ENCODE results near the gene RIPPLY2. TPM values are rescaled to one million over a fixed set of nuclear protein-coding genes. Genes with fewer than 3 reads are reported as not detected.
"Not testable (repeated sequence)": the region's sequence is repeated elsewhere in the genome, so short reads cannot be mapped to it uniquely, and the experiment has no call there.

The RIPPLY2 gene, protein sequence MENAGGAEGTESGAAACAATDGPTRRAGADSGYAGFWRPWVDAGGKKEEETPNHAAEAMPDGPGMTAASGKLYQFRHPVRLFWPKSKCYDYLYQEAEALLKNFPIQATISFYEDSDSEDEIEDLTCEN
- total RNA-seq: not detected

DNA sequence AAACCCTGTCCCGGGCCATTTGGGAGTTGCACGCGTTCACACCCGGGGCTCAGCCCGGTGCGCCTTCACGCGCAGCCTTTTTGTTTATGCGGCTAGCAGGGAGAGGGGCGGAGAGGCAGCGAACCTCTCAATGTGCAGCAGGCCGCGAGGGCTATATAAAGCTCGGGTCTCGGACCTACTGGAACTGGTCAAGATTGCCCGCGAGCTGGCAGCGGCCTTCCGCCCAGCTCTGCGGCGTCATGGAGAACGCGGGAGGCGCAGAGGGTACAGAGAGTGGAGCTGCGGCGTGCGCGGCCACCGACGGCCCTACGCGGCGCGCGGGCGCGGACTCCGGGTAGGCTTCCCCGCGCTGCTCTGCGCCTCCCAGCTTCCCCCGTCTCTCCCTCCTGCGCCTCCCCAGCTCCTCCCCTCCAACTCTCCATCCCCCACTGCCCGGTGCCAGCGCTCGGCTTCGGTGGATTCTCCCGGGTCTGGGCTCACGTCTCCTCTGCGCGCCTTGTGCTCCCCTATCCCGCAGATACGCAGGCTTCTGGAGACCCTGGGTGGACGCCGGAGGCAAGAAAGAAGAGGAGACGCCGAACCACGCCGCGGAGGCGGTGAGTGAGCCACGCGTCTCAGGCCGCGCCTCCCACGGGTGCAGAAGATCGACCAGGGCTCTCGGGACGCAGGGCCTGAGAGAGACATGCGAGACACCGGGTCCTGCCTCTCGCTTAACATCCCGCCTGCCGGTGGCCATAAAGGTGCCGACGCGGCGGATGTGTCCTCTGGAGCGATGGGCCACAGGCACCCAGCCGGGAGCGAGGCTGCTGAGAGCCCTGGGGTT lies at the start of gene RIPPLY2:
TSS of gene RIPPLY2 (plus strand) at position 183 of the 823 bp plus-strand sequence. CDS start at position 240, 57 bp downstream.
- Histone ChIP-seq H3K27me3 (peaks cover 2 to 20% (median 10%) of the 10 kb centered on the region in 4 donors), H3K36me3 (no peaks in the 10 kb centered on the region), H3K9me3 (no peaks in the 10 kb centered on the region), H3K27ac (no peak within 1 kb of the TSS), H3K4me1 (peaks cover 4 to 16% (median 12%) of the 10 kb centered on the region in 4 donors), H3K4me3 (peak within 1 kb of the TSS in 3 of 4 donors; percentile 30 to 51 (median 42))
- TF ChIP-seq, protein P1, sequence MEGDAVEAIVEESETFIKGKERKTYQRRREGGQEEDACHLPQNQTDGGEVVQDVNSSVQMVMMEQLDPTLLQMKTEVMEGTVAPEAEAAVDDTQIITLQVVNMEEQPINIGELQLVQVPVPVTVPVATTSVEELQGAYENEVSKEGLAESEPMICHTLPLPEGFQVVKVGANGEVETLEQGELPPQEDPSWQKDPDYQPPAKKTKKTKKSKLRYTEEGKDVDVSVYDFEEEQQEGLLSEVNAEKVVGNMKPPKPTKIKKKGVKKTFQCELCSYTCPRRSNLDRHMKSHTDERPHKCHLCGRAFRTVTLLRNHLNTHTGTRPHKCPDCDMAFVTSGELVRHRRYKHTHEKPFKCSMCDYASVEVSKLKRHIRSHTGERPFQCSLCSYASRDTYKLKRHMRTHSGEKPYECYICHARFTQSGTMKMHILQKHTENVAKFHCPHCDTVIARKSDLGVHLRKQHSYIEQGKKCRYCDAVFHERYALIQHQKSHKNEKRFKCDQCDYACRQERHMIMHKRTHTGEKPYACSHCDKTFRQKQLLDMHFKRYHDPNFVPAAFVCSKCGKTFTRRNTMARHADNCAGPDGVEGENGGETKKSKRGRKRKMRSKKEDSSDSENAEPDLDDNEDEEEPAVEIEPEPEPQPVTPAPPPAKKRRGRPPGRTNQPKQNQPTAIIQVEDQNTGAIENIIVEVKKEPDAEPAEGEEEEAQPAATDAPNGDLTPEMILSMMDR (IDR thresholded peaks at IDR 0.05): no peak
- TF ChIP-seq EP300 (IDR thresholded peaks at IDR 0.05): no peak
- TF ChIP-seq POLR2A (IDR thresholded peaks at IDR 0.05): no peak
- TF ChIP-seq POLR2AphosphoS5 (IDR thresholded peaks at IDR 0.05): no peak
- 1 to 3% methylated on average over 23 to 63 of the region's 81 CpGs for WGBS, 2 donors
- peak in 1 of 2 donors; percentile 84 for DNase-seq
- ATAC-seq (ENCODE audit: low FRiP score in 2 of 2): peak; percentile 55 to 87

DNA sequence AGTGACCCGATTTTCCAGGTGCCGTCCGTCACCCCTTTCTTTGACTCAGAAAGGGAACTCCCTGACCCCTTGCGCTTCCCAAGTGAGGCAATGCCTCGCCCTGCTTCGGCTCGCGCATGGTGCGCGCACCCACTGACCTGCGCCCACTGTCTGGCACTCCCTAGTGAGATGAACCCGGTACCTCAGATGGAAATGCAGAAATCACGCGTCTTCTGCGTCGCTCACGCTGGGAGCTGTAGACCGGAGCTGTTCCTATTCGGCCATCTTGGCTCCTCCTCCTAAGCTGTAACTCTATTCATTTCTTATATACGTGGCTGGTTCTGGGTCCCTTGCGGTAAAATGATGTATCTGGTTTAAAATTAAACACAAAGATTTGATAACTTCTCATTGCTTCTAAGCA lies 49.7 kb upstream of the RIPPLY2 start:
- WGBS, 2 donors: 98 to 99% methylated on average over 10 to 18 of the region's 21 CpGs
- H3K4me1 ChIP-seq: not testable (repeated sequence)

DNA sequence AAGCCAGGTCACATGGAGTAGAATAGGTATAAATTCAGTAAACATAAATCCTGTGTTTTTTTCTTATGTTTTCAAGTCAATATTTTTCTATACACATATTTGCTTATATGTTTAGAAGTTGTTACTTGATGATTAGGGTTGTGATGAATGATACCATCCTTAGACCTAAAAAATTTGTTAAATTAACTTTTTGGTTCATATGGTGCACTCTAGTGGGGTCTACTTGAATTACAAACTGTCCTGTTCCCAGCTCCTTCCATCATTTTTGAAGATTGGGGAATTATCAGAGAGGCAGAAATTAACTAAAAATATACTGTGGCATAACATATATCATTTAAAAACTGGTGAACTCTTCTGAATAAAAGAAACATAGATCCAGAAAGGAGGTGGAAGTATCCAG lies 48.3 kb upstream of the RIPPLY2 start:
- Histone ChIP-seq H3K9me3 (no peaks in the 10 kb centered on the region), H3K4me3 (no peak overlapping the region), H3K27ac (no peak overlapping the region), H3K4me1 (no peaks in the 10 kb centered on the region), H3K36me3 (no peaks in the 10 kb centered on the region), H3K27me3 (no peaks in the 10 kb centered on the region)
- TF ChIP-seq, protein P1 (IDR thresholded peaks at IDR 0.05): no peak
- no peak for TF ChIP-seq EP300 (IDR thresholded peaks at IDR 0.05)
- TF ChIP-seq POLR2AphosphoS5 (IDR thresholded peaks at IDR 0.05): no peak
- TF ChIP-seq POLR2A (IDR thresholded peaks at IDR 0.05): no peak
- DNase-seq: no peak
- ATAC-seq (ENCODE audit: low FRiP score in 2 of 2): no peak

More for the DNA sequence above, 49.7 kb upstream of the RIPPLY2 start:
- not testable (repeated sequence) for H3K4me3 ChIP-seq; ATAC-seq (ENCODE audit: low FRiP score in 2 of 2); H3K27ac ChIP-seq; DNase-seq; H3K36me3 ChIP-seq; H3K9me3 ChIP-seq; H3K27me3 ChIP-seq

DNA sequence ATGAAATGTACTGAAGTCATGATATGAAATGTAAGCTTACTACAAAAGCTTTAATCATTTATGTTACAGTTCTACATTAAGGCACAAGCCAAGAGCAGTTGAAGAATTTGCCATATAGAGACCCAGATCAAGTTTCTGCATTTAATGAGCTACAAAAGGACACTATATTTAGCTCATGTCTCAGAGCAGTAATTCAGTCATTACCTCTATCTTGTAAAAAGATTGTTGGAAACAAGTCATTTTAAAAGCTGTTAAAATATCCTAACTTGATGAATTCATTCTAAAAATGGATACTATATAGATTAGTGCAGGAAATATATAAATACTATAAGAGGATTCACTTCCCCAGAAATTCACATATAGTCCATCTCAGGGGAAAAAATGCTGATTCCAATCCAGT lies 45.2 kb upstream of the RIPPLY2 start:
- no peak for TF ChIP-seq POLR2AphosphoS5 (IDR thresholded peaks at IDR 0.05)
- no peak for TF ChIP-seq EP300 (IDR thresholded peaks at IDR 0.05)
- no peak for TF ChIP-seq POLR2A (IDR thresholded peaks at IDR 0.05)
- TF ChIP-seq, protein P1 (IDR thresholded peaks at IDR 0.05): no peak

DNA sequence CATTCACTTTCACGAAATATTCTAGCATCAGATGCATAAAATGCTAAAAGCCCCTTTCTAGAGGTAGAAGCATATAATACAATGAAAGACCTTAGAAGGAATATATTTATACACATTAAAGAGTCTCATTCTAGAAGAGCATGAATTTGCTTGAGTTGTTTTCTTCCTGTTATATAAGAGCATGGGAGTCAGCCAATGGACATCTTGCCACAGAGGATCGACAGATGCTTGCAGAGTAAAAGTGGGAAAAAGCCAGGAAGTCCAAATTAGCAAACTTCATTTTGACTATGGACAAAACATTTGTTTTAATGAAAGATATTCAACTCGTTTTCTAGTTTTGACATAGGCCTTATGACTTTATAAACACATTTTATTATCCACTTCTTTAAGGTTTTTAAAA lies 44.2 kb upstream of the RIPPLY2 start:
- ATAC-seq (ENCODE audit: low FRiP score in 2 of 2) (no peak), DNase-seq (no peak)
- Histone ChIP-seq H3K27ac (no peak overlapping the region), H3K4me1 (no peaks in the 10 kb centered on the region), H3K9me3 (no peaks in the 10 kb centered on the region), H3K36me3 (no peaks in the 10 kb centered on the region), H3K4me3 (no peak overlapping the region), H3K27me3 (no peaks in the 10 kb centered on the region)
- 58 to 59% methylated on average over 3 of the region's 3 CpGs for WGBS, 2 donors
- TF ChIP-seq POLR2A (IDR thresholded peaks at IDR 0.05): no peak
- TF ChIP-seq, protein P1 (IDR thresholded peaks at IDR 0.05): no peak
- no peak for TF ChIP-seq EP300 (IDR thresholded peaks at IDR 0.05)
- TF ChIP-seq POLR2AphosphoS5 (IDR thresholded peaks at IDR 0.05): no peak

More for the DNA sequence above, 45.2 kb upstream of the RIPPLY2 start:
- no peak for DNase-seq
- Histone ChIP-seq H3K4me3 (no peak overlapping the region), H3K27me3 (no peaks in the 10 kb centered on the region), H3K36me3 (no peaks in the 10 kb centered on the region), H3K4me1 (no peaks in the 10 kb centered on the region), H3K9me3 (no peaks in the 10 kb centered on the region), H3K27ac (no peak overlapping the region)
- no peak for ATAC-seq (ENCODE audit: low FRiP score in 2 of 2)

All from upper lobe of left lung (tissue), 6 donors.